Keratinocyte (primary cell): Measurements from ENCODE around the gene ADGRL3. TPM values are rescaled to one million over a fixed set of nuclear protein-coding genes. Genes with fewer than 3 reads are reported as not detected.

Experiments used
- DNase-seq: peaks from one replicate; pipeline ENCODE4 v3.0.0-alpha.2; 2011; ENCODE audit warnings: low read depth, missing footprints, low spot score
- FAIRE-seq: peaks from 2 replicates; lab custom pipeline; 2011; peaks lifted over from hg19 to GRCh38; lab: Jason Lieb, UNC
- H2AFZ ChIP-seq: 2 replicates; pipeline ENCODE4 v1.6.0; 2012; ENCODE audit warnings: low read length, control low read depth, inconsistent platforms; ENCODE audit not compliant: control insufficient read depth
- H3K27ac ChIP-seq: 2 replicates; pipeline ENCODE4 v1.5.1; 2011; ENCODE audit warnings: low read length; ENCODE audit not compliant: control insufficient read depth, insufficient read depth
- H3K27me3 ChIP-seq: 3 replicates; pipeline ENCODE4 v1.6.0; 2011; ENCODE audit warnings: low read length; ENCODE audit not compliant: control insufficient read depth, insufficient read depth; ENCODE audit errors: extremely low read depth
- H3K36me3 ChIP-seq, 2 experiments: 2 replicates in 1 of 2; 3 replicates in 1 of 2; pipeline ENCODE4 v1.5.1; 2011; ENCODE audit warnings: low read length in 2 of 2, mild to moderate bottlenecking in 1 of 2; ENCODE audit not compliant: control insufficient read depth in 2 of 2, insufficient read depth in 2 of 2; ENCODE audit errors: extremely low read depth in 1 of 2
- H3K4me1 ChIP-seq: 3 replicates; pipeline ENCODE4 v1.5.1; 2011; ENCODE audit warnings: low read length; ENCODE audit not compliant: control insufficient read depth, insufficient read depth; ENCODE audit errors: extremely low read depth
- H3K4me2 ChIP-seq: 3 replicates; pipeline ENCODE4 v1.6.0; 2011; ENCODE audit warnings: low read depth, low read length; ENCODE audit not compliant: control insufficient read depth, insufficient read depth; ENCODE audit errors: extremely low read depth
- H3K4me3 ChIP-seq, 3 experiments: fragments of 200-600 bp in 1 of 3; sonication (generic) in 1 of 3; 2 replicates in 2 of 3; 3 replicates in 1 of 3; pipeline ENCODE4 v1.5.1; 2011 to 2016; ENCODE audit warnings: low read length in 3 of 3, mild to moderate bottlenecking in 3 of 3, control low read depth in 2 of 3, inconsistent platforms in 1 of 3, low read depth in 1 of 3, mixed read lengths in 1 of 3, mixed run types in 1 of 3, moderate library complexity in 1 of 3; ENCODE audit not compliant: control insufficient read depth in 2 of 3, insufficient read depth in 2 of 3; ENCODE audit errors: extremely low read depth in 1 of 3
- H3K79me2 ChIP-seq: 2 replicates; pipeline ENCODE4 v1.6.0; 2012; ENCODE audit warnings: low read length; ENCODE audit not compliant: control insufficient read depth, insufficient read depth
- H3K9ac ChIP-seq: 3 replicates; pipeline ENCODE4 v1.6.0; 2011; ENCODE audit warnings: low read length; ENCODE audit not compliant: control insufficient read depth, insufficient read depth; ENCODE audit errors: extremely low read depth
- H3K9me1 ChIP-seq: 3 replicates; pipeline ENCODE4 v1.6.0; 2011; ENCODE audit warnings: low read length; ENCODE audit not compliant: control insufficient read depth, insufficient read depth; ENCODE audit errors: extremely low read depth
- H3K9me3 ChIP-seq: 2 replicates; pipeline ENCODE4 v1.5.1; 2012; ENCODE audit warnings: low read depth, low read length; ENCODE audit not compliant: control insufficient read depth
- H4K20me1 ChIP-seq: 3 replicates; pipeline ENCODE4 v1.6.0; 2011; ENCODE audit warnings: low read length; ENCODE audit not compliant: control insufficient read depth, insufficient read depth; ENCODE audit errors: extremely low read depth
- EZH2 ChIP-seq: IDR thresholded peaks from one replicate; pipeline ENCODE4 v1.6.1; 2012; ENCODE audit warnings: inconsistent platforms, mild to moderate bottlenecking, low read length, moderate library complexity
- dilution Hi-C: fragments of 300-500 bp; cut with MboI; formaldehyde crosslinking; loops from one replicate; pipeline ENCODE4 v1.7.0; 2020; ENCODE audit warnings: low sequenced_read_pairs; ENCODE audit not compliant: extremely low pct_ligation_motif_present
- polyA plus RNA-seq, 5 experiments: library from polyadenylated mRNA; depleted of rRNA in 3 of 5; stranded (reverse) in 3 of 5; stranded (forward) in 1 of 5; unstranded in 1 of 5; fragments of >200 nt; gene quantifications; 1 replicate in 1 of 5; 2 replicates in 3 of 5; 3 replicates in 1 of 5; pipeline versions ENCODE4 v1.2.1 to v1.2.3, GENCODE V29; 2011 to 2012; ENCODE audit warnings: missing spikeins in 2 of 5, low read depth in 1 of 5, low replicate concordance in 1 of 5
- TF ChIP-seq, protein P1 (sequence below), 3 experiments: IDR thresholded peaks in 1 of 3; conservative IDR thresholded peaks in 1 of 3; optimal IDR thresholded peaks in 1 of 3; 2 replicates in 2 of 3; 3 replicates in 1 of 3; pipeline versions ENCODE3 to v1.5.1; 2011; ENCODE audit warnings: low read length in 3 of 3, mild to moderate bottlenecking in 3 of 3, moderate library complexity in 2 of 3, control low read depth in 1 of 3, inconsistent platforms in 1 of 3; ENCODE audit not compliant: insufficient read depth in 2 of 3; ENCODE audit errors: extremely low read depth in 1 of 3

ADGRL3 gene
- polyA plus RNA-seq, 1 donor (not counting 4 experiments of a cell fraction or from before 2014, with no cell fraction given) = 0.18 TPM

GRCh38 chr4:61522312-61522711 is 322.2 kb downstream of the ADGRL3 start:
- FAIRE-seq = no peak
- Histone ChIP-seq H3K79me2 (no peaks in the 10 kb centered on the region), H3K27ac (no peak overlapping the region), H3K4me1 (peaks cover 10% of the 10 kb centered on the region), H3K36me3 (no peaks in the 10 kb centered on the region), H3K9ac (no peak overlapping the region), H2AFZ (no peak overlapping the region), H3K4me3 (no peak overlapping the region), H4K20me1 (no peaks in the 10 kb centered on the region), H3K9me3 (no peaks in the 10 kb centered on the region), H3K27me3 (no peaks in the 10 kb centered on the region), H3K9me1 (peaks cover 2% of the 10 kb centered on the region), H3K4me2 (no peak overlapping the region)
- TF ChIP-seq EZH2 = no peak
- TF ChIP-seq, protein P1, sequence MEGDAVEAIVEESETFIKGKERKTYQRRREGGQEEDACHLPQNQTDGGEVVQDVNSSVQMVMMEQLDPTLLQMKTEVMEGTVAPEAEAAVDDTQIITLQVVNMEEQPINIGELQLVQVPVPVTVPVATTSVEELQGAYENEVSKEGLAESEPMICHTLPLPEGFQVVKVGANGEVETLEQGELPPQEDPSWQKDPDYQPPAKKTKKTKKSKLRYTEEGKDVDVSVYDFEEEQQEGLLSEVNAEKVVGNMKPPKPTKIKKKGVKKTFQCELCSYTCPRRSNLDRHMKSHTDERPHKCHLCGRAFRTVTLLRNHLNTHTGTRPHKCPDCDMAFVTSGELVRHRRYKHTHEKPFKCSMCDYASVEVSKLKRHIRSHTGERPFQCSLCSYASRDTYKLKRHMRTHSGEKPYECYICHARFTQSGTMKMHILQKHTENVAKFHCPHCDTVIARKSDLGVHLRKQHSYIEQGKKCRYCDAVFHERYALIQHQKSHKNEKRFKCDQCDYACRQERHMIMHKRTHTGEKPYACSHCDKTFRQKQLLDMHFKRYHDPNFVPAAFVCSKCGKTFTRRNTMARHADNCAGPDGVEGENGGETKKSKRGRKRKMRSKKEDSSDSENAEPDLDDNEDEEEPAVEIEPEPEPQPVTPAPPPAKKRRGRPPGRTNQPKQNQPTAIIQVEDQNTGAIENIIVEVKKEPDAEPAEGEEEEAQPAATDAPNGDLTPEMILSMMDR (optimal IDR thresholded peaks at IDR 0.05 in 1 of 3, IDR thresholded peaks at IDR 0.05 in 1 of 3, conservative IDR thresholded peaks at IDR 0.05 in 1 of 3; ENCODE audit: extremely low read depth in 1 of 3, insufficient read depth in 2 of 3, low read length in 3 of 3) = no peak
- dilution Hi-C loops = no loop called here
- DNase-seq = no peak

- Histone ChIP-seq H2AFZ (no peak overlapping the region), H4K20me1 (no peaks in the 10 kb centered on the region), H3K9ac (no peak overlapping the region), H3K9me3 (no peaks in the 10 kb centered on the region), H3K27me3 (no peaks in the 10 kb centered on the region), H3K4me2 (no peak overlapping the region), H3K36me3 (no peaks in the 10 kb centered on the region), H3K27ac (no peak overlapping the region), H3K79me2 (no peaks in the 10 kb centered on the region), H3K4me3 (no peak overlapping the region), H3K9me1 (no peaks in the 10 kb centered on the region), H3K4me1 (peaks cover 6% of the 10 kb centered on the region)
- no peak for TF ChIP-seq EZH2
- TF ChIP-seq, protein P1 (optimal IDR thresholded peaks at IDR 0.05 in 1 of 3, IDR thresholded peaks at IDR 0.05 in 1 of 3, conservative IDR thresholded peaks at IDR 0.05 in 1 of 3; ENCODE audit: extremely low read depth in 1 of 3, insufficient read depth in 2 of 3, low read length in 3 of 3) = no peak
- dilution Hi-C loops = no loop called here
- DNase-seq = no peak
- no peak for FAIRE-seq
Measured at GRCh38 chr4:61527888-61528287, 327.8 kb downstream of the ADGRL3 start.
